GM19397 (cell line): ENCODE measurements around the gene ATP9A.
"Not testable (repeated sequence)": the region's sequence is repeated elsewhere in the genome, so short reads cannot be mapped to it uniquely, and the experiment has no call there.

Source experiments
- ATAC-seq: cut with Tn5 transposase; IDR thresholded peaks from one replicate; pipeline ENCODE4 v1.9.1; 2021; ENCODE audit warnings: mild to moderate bottlenecking, moderate library complexity; ENCODE audit not compliant: unreplicated experiment

Gene ATP9A

GRCh38 chr20:51656726-51657260, 111.4 kb downstream of the ATP9A start:
- no peak for ATAC-seq

GRCh38 chr20:51656089-51656488, 112.1 kb downstream of the ATP9A start:
- ATAC-seq, result not testable (repeated sequence)

- ATAC-seq, result no peak
Measured at GRCh38 chr20:51654495-51654894, 113.7 kb downstream of the ATP9A start.

- no peak for ATAC-seq
Measured at GRCh38 chr20:51654060-51654459, 114.1 kb downstream of the ATP9A start.

- ATAC-seq, result no peak
Measured at GRCh38 chr20:51653226-51653625, 115.0 kb downstream of the ATP9A start.

- no peak for ATAC-seq
Measured at GRCh38 chr20:51651921-51652549, 116.2 kb downstream of the ATP9A start.

GRCh38 chr20:51650685-51651134, 117.5 kb downstream of the ATP9A start:
- no peak for ATAC-seq

- ATAC-seq, result no peak
Measured at GRCh38 chr20:51648571-51648947, 119.6 kb downstream of the ATP9A start.

GRCh38 chr20:51647674-51648570, 120.3 kb downstream of the ATP9A start:
- no peak for ATAC-seq

- not testable (repeated sequence) for ATAC-seq
Measured at GRCh38 chr20:51643810-51644209, 124.4 kb downstream of the ATP9A start.

- no peak for ATAC-seq
Measured at GRCh38 chr20:51643390-51643789, 124.8 kb downstream of the ATP9A start.

- ATAC-seq, result no peak
Measured at GRCh38 chr20:51641866-51642265, 126.3 kb downstream of the ATP9A start.

GRCh38 chr20:51640743-51641142, 127.4 kb downstream of the ATP9A start:
- ATAC-seq, result no peak

GRCh38 chr20:51639206-51639832, 128.9 kb downstream of the ATP9A start:
- no peak for ATAC-seq

- no peak for ATAC-seq
Measured at GRCh38 chr20:51637241-51637640, 130.9 kb downstream of the ATP9A start.

GRCh38 chr20:51636123-51636522, 132.1 kb downstream of the ATP9A start:
- ATAC-seq, result no peak

- no peak for ATAC-seq
Measured at GRCh38 chr20:51635680-51636079, 132.5 kb downstream of the ATP9A start.

- no peak for ATAC-seq
Measured at GRCh38 chr20:51634877-51635276, 133.3 kb downstream of the ATP9A start.

- ATAC-seq, result no peak
Measured at GRCh38 chr20:51634257-51634656, 133.9 kb downstream of the ATP9A start.

GRCh38 chr20:51633430-51633829, 134.8 kb downstream of the ATP9A start:
- no peak for ATAC-seq

- no peak for ATAC-seq
Measured at GRCh38 chr20:51631953-51632352, 136.2 kb downstream of the ATP9A start.
